Stimulated activated CD4-positive, alpha-beta T cell treated with anti-CD3 and anti-CD28 coated beads, Interleukin-4, amount 100 ng/mL, for 1 hour (primary cell): ENCODE data around the gene OXCT2.

Experiments used
- DNase-seq: peaks from one replicate; pipeline ENCODE4 v3.0.0-alpha.2; 2020

The OXCT2 gene

GRCh38 chr1:39761557-39762260 is 9.4 kb downstream of the OXCT2 start:
- DNase-seq: no peak

- DNase-seq: no peak
Measured at GRCh38 chr1:39761016-39761415, 10.1 kb downstream of the OXCT2 start.

GRCh38 chr1:39760074-39761008 is 10.8 kb downstream of the OXCT2 start:
- no peak for DNase-seq

- DNase-seq: no peak
Measured at GRCh38 chr1:39759436-39759726, 11.8 kb downstream of the OXCT2 start.

GRCh38 chr1:39758556-39759435 is 12.4 kb downstream of the OXCT2 start:
- no peak for DNase-seq

- DNase-seq: no peak
Measured at GRCh38 chr1:39757501-39757900, 13.6 kb downstream of the OXCT2 start.

GRCh38 chr1:39755965-39756659 is 15.0 kb downstream of the OXCT2 start:
- no peak for DNase-seq

- DNase-seq: no peak
Measured at GRCh38 chr1:39754906-39755504, 16.1 kb downstream of the OXCT2 start.

- no peak for DNase-seq
Measured at GRCh38 chr1:39754026-39754570, 17.1 kb downstream of the OXCT2 start.

- no peak for DNase-seq
Measured at GRCh38 chr1:39753132-39754025, 17.8 kb downstream of the OXCT2 start.

- DNase-seq: no peak
Measured at GRCh38 chr1:39752703-39753102, 18.4 kb downstream of the OXCT2 start.

GRCh38 chr1:39751595-39751994 is 19.6 kb downstream of the OXCT2 start:
- no peak for DNase-seq

GRCh38 chr1:39745016-39745670 is 26.0 kb downstream of the OXCT2 start:
- no peak for DNase-seq

- peak; percentile 99 for DNase-seq
Measured at GRCh38 chr1:39738622-39739366, 32.4 kb downstream of the OXCT2 start, which contains the start of gene PPIE. Gene PPIE (plus strand): TSS chr1:39738882. CDS start chr1:39738901, 19 bp downstream.

GRCh38 chr1:39737546-39738169 is 33.5 kb downstream of the OXCT2 start:
- no peak for DNase-seq

- no peak for DNase-seq
Measured at GRCh38 chr1:39735731-39736130, 35.4 kb downstream of the OXCT2 start.

GRCh38 chr1:39733161-39733560 is 38.0 kb downstream of the OXCT2 start:
- DNase-seq: no peak

GRCh38 chr1:39732730-39733129 is 38.4 kb downstream of the OXCT2 start:
- DNase-seq: no peak

- DNase-seq: no peak
Measured at GRCh38 chr1:39729842-39730241, 41.3 kb downstream of the OXCT2 start.
